ENCODE measurements around the gene MUC5B. TPM values are rescaled to one million over a fixed set of nuclear protein-coding genes. Genes with fewer than 3 reads are reported as not detected.

MUC5B gene
- total RNA-seq, 4 donors from 2014 or later: 0.44 TPM; not detected in 3

DNA sequence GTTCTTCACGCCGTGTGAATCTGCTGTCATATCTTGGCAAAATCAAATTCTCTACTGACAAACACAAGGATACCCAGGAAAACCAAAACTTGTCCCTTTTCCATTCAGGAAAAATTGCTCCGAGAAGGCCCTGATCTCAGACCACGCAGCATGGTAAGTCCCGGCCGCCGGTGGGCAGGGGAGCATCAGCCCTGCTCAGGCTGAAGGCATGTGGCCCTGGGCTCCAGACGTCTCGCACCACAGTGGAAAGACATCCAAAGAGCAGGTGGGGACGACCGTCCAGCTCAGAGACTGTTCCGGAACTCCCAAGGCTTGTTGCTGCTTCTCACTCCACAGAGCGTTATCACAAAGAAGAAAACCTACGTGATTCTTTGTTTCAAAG, 56.8 kb downstream of the MUC5B start:
- no peak for DNase-seq (ENCODE audit: low spot score)
- TF ChIP-seq, protein P1, sequence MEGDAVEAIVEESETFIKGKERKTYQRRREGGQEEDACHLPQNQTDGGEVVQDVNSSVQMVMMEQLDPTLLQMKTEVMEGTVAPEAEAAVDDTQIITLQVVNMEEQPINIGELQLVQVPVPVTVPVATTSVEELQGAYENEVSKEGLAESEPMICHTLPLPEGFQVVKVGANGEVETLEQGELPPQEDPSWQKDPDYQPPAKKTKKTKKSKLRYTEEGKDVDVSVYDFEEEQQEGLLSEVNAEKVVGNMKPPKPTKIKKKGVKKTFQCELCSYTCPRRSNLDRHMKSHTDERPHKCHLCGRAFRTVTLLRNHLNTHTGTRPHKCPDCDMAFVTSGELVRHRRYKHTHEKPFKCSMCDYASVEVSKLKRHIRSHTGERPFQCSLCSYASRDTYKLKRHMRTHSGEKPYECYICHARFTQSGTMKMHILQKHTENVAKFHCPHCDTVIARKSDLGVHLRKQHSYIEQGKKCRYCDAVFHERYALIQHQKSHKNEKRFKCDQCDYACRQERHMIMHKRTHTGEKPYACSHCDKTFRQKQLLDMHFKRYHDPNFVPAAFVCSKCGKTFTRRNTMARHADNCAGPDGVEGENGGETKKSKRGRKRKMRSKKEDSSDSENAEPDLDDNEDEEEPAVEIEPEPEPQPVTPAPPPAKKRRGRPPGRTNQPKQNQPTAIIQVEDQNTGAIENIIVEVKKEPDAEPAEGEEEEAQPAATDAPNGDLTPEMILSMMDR (IDR thresholded peaks at IDR 0.05): no peak
- ATAC-seq (ENCODE audit: low FRiP score): no peak

DNA sequence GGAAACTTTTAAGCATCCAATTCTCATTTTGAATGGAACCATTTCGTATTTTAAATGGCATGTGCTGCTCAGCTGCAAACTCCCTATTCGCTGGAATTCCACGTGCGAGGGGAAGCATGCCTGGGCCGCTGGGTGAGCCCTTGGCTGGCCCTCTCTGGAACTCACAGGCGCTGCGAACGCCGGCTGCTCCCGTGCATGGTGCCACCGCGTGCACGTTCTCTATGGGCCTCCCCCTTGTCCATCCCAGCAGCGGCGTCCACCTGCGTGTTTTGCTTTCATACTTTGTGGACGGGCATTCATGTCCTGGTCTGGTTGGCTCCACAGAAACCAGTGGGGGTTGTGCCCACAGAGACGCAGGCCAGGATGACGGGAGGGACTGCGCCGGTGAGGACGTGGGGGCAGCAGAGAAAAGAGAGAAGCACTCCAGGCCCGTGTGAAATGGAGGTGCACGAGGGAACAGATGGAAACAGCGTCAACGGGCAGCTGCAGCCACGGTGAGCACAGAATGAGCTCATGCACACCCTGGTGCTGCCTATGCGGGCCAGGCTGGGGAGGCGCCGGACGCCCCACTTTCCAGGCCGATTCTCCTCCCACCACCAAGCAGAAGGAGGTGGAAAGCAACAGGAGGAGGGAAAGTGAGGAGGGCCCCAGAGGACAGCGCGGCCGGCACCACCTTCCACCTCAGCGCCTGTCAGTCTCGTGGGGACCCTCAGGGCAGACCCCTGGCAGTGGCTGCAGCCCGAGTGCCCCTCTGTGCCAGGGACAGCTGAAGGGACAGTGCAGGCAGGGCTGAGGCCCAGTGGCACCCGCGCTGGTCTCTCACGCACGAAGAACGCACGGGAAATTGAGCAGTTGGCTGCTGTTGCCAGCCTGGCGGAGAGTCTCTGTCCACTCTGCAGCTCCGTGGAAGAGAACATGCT, 57.5 kb downstream of the MUC5B start:
- DNase-seq (ENCODE audit: low spot score) (no peak), ATAC-seq (ENCODE audit: low FRiP score) (no peak)
- TF ChIP-seq, protein P1 (IDR thresholded peaks at IDR 0.05): no peak

DNA sequence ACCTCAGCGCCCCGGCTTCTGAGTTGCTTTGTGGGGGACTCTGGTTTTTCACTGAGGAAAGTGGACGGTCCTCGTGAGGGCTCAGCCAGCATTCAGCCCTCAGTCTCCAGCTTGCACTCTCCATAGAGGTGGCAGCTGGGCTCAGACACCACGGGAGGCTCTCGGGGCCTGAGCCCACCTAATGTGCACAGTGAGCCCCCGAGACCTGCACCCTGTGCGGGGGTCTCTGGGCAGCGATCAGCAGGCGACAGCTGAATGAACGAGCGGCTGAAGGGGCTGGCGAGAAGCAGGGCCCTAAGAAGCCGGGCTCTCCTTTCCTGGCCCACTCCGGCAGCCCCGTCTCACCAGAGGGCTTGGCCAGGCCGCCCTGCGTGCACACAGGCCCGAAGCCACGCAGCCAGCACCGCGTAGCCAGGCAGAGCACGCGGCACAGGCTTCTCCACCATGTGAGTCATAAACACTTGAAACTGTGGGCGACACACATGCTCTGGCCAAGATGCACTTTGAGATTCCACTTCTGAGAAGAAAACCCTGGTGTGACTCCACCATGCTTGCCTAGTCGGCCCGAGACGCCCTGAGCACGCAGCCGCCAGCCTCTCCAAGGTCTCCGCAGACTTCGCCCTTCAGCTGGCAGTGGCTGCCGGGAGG, 58.6 kb downstream of the MUC5B start:
- TF ChIP-seq, protein P1 (IDR thresholded peaks at IDR 0.05): no peak
- DNase-seq (ENCODE audit: low spot score): no peak
- ATAC-seq (ENCODE audit: low FRiP score): no peak

DNA sequence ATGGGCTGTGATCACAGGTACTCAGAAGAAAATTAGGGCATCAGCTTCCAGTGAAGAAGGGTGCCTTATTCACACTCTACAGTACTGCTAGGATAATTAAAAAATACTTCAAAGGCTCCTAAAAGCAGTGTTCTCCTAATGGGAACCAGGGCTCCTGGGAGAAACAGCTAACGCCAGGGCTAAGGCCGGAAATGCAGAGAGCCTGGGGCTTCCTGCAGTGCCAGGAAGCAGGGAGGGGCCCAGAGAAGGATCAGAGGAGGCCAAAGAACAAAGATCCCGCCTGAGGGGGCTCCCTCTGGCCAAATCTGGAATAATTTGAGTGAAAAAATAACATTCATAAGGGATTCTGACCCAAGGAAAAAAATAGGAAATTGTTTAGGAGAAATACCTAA, 59.1 kb downstream of the MUC5B start:
- TF ChIP-seq, protein P1 (IDR thresholded peaks at IDR 0.05): no peak
- no peak for DNase-seq (ENCODE audit: low spot score)
- no peak for ATAC-seq (ENCODE audit: low FRiP score)

DNA sequence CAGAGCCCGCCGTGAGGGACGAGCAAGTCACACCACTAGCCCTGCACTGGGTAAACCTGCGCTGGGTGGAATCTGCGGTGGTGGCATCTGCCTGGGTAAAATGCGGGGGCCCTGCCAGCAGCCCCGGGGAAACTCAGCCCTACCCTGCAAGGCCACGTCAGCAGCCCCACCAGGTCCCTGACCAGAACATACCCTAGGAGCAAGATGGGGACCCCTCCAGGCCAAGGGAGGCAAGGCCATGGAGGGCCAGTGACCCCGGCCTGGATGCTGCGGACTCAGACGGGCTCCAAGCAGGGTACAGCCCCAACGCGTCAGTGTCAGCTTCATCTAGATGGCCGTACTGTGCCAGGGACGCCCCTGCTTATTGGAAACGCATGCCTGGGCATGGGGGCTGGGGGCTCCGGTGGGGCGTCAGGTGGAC, 60.2 kb downstream of the MUC5B start:
- ATAC-seq (ENCODE audit: low FRiP score) (no peak), DNase-seq (ENCODE audit: low spot score) (no peak)
- TF ChIP-seq, protein P1 (IDR thresholded peaks at IDR 0.05): no peak

DNA sequence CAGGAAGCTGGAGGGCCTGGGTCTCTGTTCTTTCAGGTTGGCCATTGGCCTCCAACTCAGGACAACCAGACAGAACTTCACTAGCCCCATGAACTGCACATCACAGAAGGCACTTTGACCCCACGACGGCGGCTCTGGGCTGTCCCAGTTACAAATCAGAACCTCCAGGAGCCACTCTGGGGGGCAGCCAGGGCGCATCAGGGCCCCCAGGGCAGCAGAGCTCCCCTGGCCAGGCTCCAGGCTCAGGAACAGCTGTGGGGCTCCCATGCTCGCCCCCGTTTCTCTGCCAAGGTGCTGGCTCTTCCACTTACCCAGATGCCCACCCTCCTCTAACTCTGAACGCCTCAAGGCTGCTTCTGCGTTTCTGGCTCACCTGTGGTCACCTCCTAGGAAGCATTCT, 61.0 kb downstream of the MUC5B start:
- TF ChIP-seq, protein P1 (IDR thresholded peaks at IDR 0.05): no peak
- DNase-seq (ENCODE audit: low spot score): no peak

More for the DNA sequence above, 61.0 kb downstream of the MUC5B start:
- ATAC-seq (ENCODE audit: low FRiP score): no peak
